Right atrium auricular region (tissue), 2 donors: ENCODE data around the gene RIPK3. TPM values are rescaled to one million over a fixed set of nuclear protein-coding genes. Genes with fewer than 3 reads are reported as not detected.
"Not testable (repeated sequence)": the region's sequence is repeated elsewhere in the genome, so short reads cannot be mapped to it uniquely, and the experiment has no call there.

Experiments
- DNase-seq: peaks from one replicate; pipeline ENCODE4 v3.0.0-alpha.2; 2019; ENCODE audit warnings: low spot score
- H3K27ac ChIP-seq, 2 donors: fragments of 200-600 bp; sonication (generic); 1 replicate in 1 of 2; 2 replicates in 1 of 2; pipeline ENCODE4 v1.5.1; 2016 to 2019
- H3K27me3 ChIP-seq, 2 donors: fragments of 200-600 bp; sonication (generic); one replicate each; pipeline versions ENCODE4 v1.5.1 to v1.6.0; 2017 to 2019
- H3K36me3 ChIP-seq: fragments of 200-600 bp; sonication (generic); one replicate; pipeline ENCODE4 v1.5.1; 2016
- H3K4me1 ChIP-seq, 2 donors: fragments of 200-600 bp; sonication (generic); one replicate each; pipeline versions ENCODE4 v1.5.1 to v1.6.0; 2017 to 2019
- H3K4me3 ChIP-seq, 2 donors: fragments of 200-600 bp; sonication (generic); 1 replicate in 1 of 2; 2 replicates in 1 of 2; pipeline ENCODE4 v1.5.1; 2017 to 2019; ENCODE audit warnings: mild to moderate bottlenecking in 1 of 2, moderate library complexity in 1 of 2
- H3K9me3 ChIP-seq, 2 donors: fragments of 200-600 bp; sonication (generic); one replicate each; pipeline ENCODE4 v1.5.1; 2019
- CTCF ChIP-seq, 2 donors: fragments of 200-600 bp; sonication (generic); IDR thresholded peaks; one replicate each; pipeline ENCODE4 v1.5.1; 2019; ENCODE audit warnings: antibody characterized with exemption in 2 of 2
- total RNA-seq, 2 donors: library from RNA; depleted of rRNA; stranded (reverse); fragments of >200 nt; gene quantifications; one replicate each; pipeline ENCODE4 v1.1.0, GENCODE V29; 2016

Gene RIPK3
- total RNA-seq, 2 donors from 2014 or later: 1.9 to 3.8 TPM

- H3K36me3 ChIP-seq: peaks cover 6% of the 10 kb centered on the region
- no peak overlapping the region for H3K27ac ChIP-seq
- DNase-seq: no peak
- no peaks in the 10 kb centered on the region for H3K9me3 ChIP-seq
- H3K4me3 ChIP-seq: no peak overlapping the region
- H3K4me1 ChIP-seq: peaks cover 0 to 9% of the 10 kb centered on the region in 2 donors
- no peaks in the 10 kb centered on the region for H3K27me3 ChIP-seq
- no peak for TF ChIP-seq CTCF (IDR thresholded peaks at IDR 0.05)
Observed at GRCh38 chr14:24378327-24378726, 38.5 kb upstream of the RIPK3 start.

- DNase-seq: no peak
- peaks cover 0 to 9% of the 10 kb centered on the region in 2 donors for H3K4me1 ChIP-seq
- H3K4me3 ChIP-seq: no peak overlapping the region
- H3K27ac ChIP-seq: no peak overlapping the region
- no peaks in the 10 kb centered on the region for H3K27me3 ChIP-seq
- H3K9me3 ChIP-seq: no peaks in the 10 kb centered on the region
- H3K36me3 ChIP-seq: peaks cover 6% of the 10 kb centered on the region
- no peak for TF ChIP-seq CTCF (IDR thresholded peaks at IDR 0.05)
Observed at GRCh38 chr14:24377657-24378056, 37.9 kb upstream of the RIPK3 start.

- no peaks in the 10 kb centered on the region for H3K9me3 ChIP-seq
- peaks cover 0 to 9% of the 10 kb centered on the region in 2 donors for H3K4me1 ChIP-seq
- no peak for TF ChIP-seq CTCF (IDR thresholded peaks at IDR 0.05)
- H3K36me3 ChIP-seq: peaks cover 6% of the 10 kb centered on the region
- no peak for DNase-seq
- no peaks in the 10 kb centered on the region for H3K27me3 ChIP-seq
- no peak overlapping the region for H3K27ac ChIP-seq
- no peak overlapping the region for H3K4me3 ChIP-seq
Observed at GRCh38 chr14:24377126-24377525, 37.3 kb upstream of the RIPK3 start.

DNA sequence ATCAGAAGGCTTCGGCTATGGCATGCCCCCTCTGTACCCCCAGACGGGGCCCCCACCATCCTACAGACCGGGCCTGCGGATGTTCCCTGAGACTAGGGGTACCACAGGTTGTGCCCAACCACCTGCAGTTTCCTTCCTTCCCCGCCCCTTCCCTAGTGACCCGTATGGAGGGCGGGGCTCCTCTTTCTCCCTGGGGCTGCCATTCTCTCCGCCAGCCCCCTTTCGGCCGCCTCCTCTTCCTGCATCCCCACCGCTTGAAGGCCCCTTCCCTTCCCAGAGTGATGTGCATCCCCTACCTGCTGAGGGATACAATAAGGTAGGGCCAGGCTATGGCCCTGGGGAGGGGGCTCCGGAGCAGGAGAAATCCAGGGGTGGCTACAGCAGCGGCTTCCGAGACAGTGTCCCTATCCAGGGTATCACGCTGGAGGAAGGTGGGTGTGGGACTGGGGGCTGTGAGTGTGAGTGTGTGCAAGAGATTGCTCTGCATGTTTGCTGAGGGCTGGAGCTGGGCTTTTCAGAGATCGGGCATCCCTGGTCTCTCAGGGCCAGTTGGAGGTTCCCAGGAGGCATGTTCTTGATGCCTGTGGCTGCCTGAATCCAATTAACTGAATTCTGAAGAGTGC lies 36.8 kb upstream of the RIPK3 start:
- Histone ChIP-seq H3K27ac (no peak overlapping the region), H3K4me3 (no peak overlapping the region), H3K27me3 (no peaks in the 10 kb centered on the region), H3K9me3 (no peaks in the 10 kb centered on the region), H3K36me3 (peaks cover 6% of the 10 kb centered on the region), H3K4me1 (peaks cover 0 to 9% of the 10 kb centered on the region in 2 donors)
- no peak for DNase-seq
- no peak for TF ChIP-seq CTCF (IDR thresholded peaks at IDR 0.05)

- no peaks in the 10 kb centered on the region for H3K9me3 ChIP-seq
- H3K27me3 ChIP-seq: peaks cover 0 to 4% of the 10 kb centered on the region in 2 donors
- H3K36me3 ChIP-seq: peaks cover 6% of the 10 kb centered on the region
- no peak for DNase-seq
- no peak overlapping the region for H3K27ac ChIP-seq
- no peak overlapping the region for H3K4me3 ChIP-seq
- peaks cover 0 to 36% of the 10 kb centered on the region in 2 donors for H3K4me1 ChIP-seq
- no peak for TF ChIP-seq CTCF (IDR thresholded peaks at IDR 0.05)
Observed at GRCh38 chr14:24372701-24373416, 33.1 kb upstream of the RIPK3 start.

GRCh38 chr14:24371605-24372004 lies 31.8 kb upstream of the RIPK3 start:
- H3K4me1 ChIP-seq: peaks cover 0 to 41% of the 10 kb centered on the region in 2 donors
- not testable (repeated sequence) for H3K4me3 ChIP-seq, H3K9me3 ChIP-seq, H3K36me3 ChIP-seq, H3K27ac ChIP-seq, H3K27me3 ChIP-seq, DNase-seq
